ENCODE data around the gene KIRREL3.

Gene KIRREL3

GRCh38 chr11:126879516-126879915 is 121.1 kb downstream of the KIRREL3 start:
- Histone ChIP-seq H3K4me2 (no peak overlapping the region), H3K9ac (no peak overlapping the region), H3K79me2 (ENCODE audit: insufficient read depth, low read depth) (no peaks in the 10 kb centered on the region), H3K27me3 (ENCODE audit: insufficient read depth, low read depth) (no peaks in the 10 kb centered on the region), H3K36me3 (ENCODE audit: insufficient read depth) (no peaks in the 10 kb centered on the region), H3K4me3 (IDR thresholded peaks at IDR 0.05; ENCODE audit: insufficient read depth, low read depth, low read length) (no peak overlapping the region), H2AFZ (ENCODE audit: low read depth) (no peak overlapping the region), H4K20me1 (ENCODE audit: insufficient read depth) (no peaks in the 10 kb centered on the region), H3K27ac (no peak overlapping the region), H3K4me1 (ENCODE audit: low read depth, poor library complexity, severe bottlenecking) (no peaks in the 10 kb centered on the region)
- no peak for TF ChIP-seq CTCF (conservative IDR thresholded peaks at IDR 0.05; ENCODE audit: low read depth, low read length)

- H3K36me3 ChIP-seq (ENCODE audit: insufficient read depth), result no peaks in the 10 kb centered on the region
- H4K20me1 ChIP-seq (ENCODE audit: insufficient read depth), result no peaks in the 10 kb centered on the region
- no peaks in the 10 kb centered on the region for H3K27me3 ChIP-seq (ENCODE audit: insufficient read depth, low read depth)
- H3K4me1 ChIP-seq (ENCODE audit: low read depth, poor library complexity, severe bottlenecking), result no peaks in the 10 kb centered on the region
- H3K4me2 ChIP-seq, result no peak overlapping the region
- no peak overlapping the region for H2AFZ ChIP-seq (ENCODE audit: low read depth)
- no peaks in the 10 kb centered on the region for H3K79me2 ChIP-seq (ENCODE audit: insufficient read depth, low read depth)
- no peak for TF ChIP-seq CTCF (conservative IDR thresholded peaks at IDR 0.05; ENCODE audit: low read depth, low read length)
- no peak overlapping the region for H3K9ac ChIP-seq
- H3K27ac ChIP-seq, result no peak overlapping the region
- H3K4me3 ChIP-seq (IDR thresholded peaks at IDR 0.05; ENCODE audit: insufficient read depth, low read depth, low read length), result no peak overlapping the region
Observed at GRCh38 chr11:126878913-126879482, 121.6 kb downstream of the KIRREL3 start.

GRCh38 chr11:126874831-126875230 is 125.7 kb downstream of the KIRREL3 start:
- Histone ChIP-seq H3K4me2 (no peak overlapping the region), H3K27ac (no peak overlapping the region), H4K20me1 (ENCODE audit: insufficient read depth) (no peaks in the 10 kb centered on the region), H3K27me3 (ENCODE audit: insufficient read depth, low read depth) (no peaks in the 10 kb centered on the region), H2AFZ (ENCODE audit: low read depth) (no peak overlapping the region), H3K4me1 (ENCODE audit: low read depth, poor library complexity, severe bottlenecking) (no peaks in the 10 kb centered on the region), H3K9ac (no peak overlapping the region), H3K79me2 (ENCODE audit: insufficient read depth, low read depth) (no peaks in the 10 kb centered on the region), H3K4me3 (IDR thresholded peaks at IDR 0.05; ENCODE audit: insufficient read depth, low read depth, low read length) (no peak overlapping the region), H3K36me3 (ENCODE audit: insufficient read depth) (no peaks in the 10 kb centered on the region)
- no peak for TF ChIP-seq CTCF (conservative IDR thresholded peaks at IDR 0.05; ENCODE audit: low read depth, low read length)

- Histone ChIP-seq H3K4me2 (no peak overlapping the region), H3K4me1 (ENCODE audit: low read depth, poor library complexity, severe bottlenecking) (no peaks in the 10 kb centered on the region), H3K36me3 (ENCODE audit: insufficient read depth) (no peaks in the 10 kb centered on the region), H3K4me3 (IDR thresholded peaks at IDR 0.05; ENCODE audit: insufficient read depth, low read depth, low read length) (no peak overlapping the region), H4K20me1 (ENCODE audit: insufficient read depth) (no peaks in the 10 kb centered on the region), H3K27me3 (ENCODE audit: insufficient read depth, low read depth) (no peaks in the 10 kb centered on the region), H3K27ac (no peak overlapping the region), H3K79me2 (ENCODE audit: insufficient read depth, low read depth) (no peaks in the 10 kb centered on the region), H2AFZ (ENCODE audit: low read depth) (no peak overlapping the region), H3K9ac (no peak overlapping the region)
- TF ChIP-seq CTCF (conservative IDR thresholded peaks at IDR 0.05; ENCODE audit: low read depth, low read length), result no peak
Observed at GRCh38 chr11:126874276-126874675, 126.3 kb downstream of the KIRREL3 start.
